K562 (cell line): ENCODE results near the gene PSMC3IP. TPM values are rescaled to one million over a fixed set of nuclear protein-coding genes. Genes with fewer than 3 reads are reported as not detected.

Experiments
- BCL6 ChIP-seq: fragments of 250-450 bp; sonication (Bioruptor Pico); IDR thresholded peaks from 2 replicates; pipeline ENCODE4 v1.4.0; 2020
- C11orf30 ChIP-seq: fragments of 450-650 bp; IDR thresholded peaks from 2 replicates; pipeline ENCODE4 v1.6.1; 2016; ENCODE audit warnings: low read depth, mild to moderate bottlenecking
- CSDE1 ChIP-seq, 2 experiments: fragments of 450-650 bp; IDR thresholded peaks; 2 replicates each; pipeline ENCODE4 v1.6.1; 2016; ENCODE audit warnings: mild to moderate bottlenecking in 1 of 2
- FOXA1 ChIP-seq: fragments of 450-650 bp; IDR thresholded peaks from 2 replicates; pipeline ENCODE4 v1.6.1; 2016; ENCODE audit warnings: mild to moderate bottlenecking, borderline replicate concordance
- FUS ChIP-seq: fragments of 200-400 bp; formaldehyde crosslinking; optimal IDR thresholded peaks from 2 replicates; pipeline ENCODE3; 2017; ENCODE audit warnings: low read depth, low read length
- GTF2A2 ChIP-seq: IDR thresholded peaks from 2 replicates; pipeline ENCODE4 v1.6.1; 2016; ENCODE audit warnings: mild to moderate bottlenecking, missing genetic modification characterization, missing compliant biosample characterization
- HDAC1 ChIP-seq, 2 experiments: fragments of 450-650 bp; IDR thresholded peaks; 2 replicates each; pipeline ENCODE4 v1.6.1; 2016 to 2017; ENCODE audit warnings: inconsistent platforms in 1 of 2, mild to moderate bottlenecking in 1 of 2, moderate library complexity in 1 of 2
- HDGF ChIP-seq: fragments of 450-650 bp; IDR thresholded peaks from 2 replicates; pipeline ENCODE4 v1.6.1; 2016
- HIVEP1 ChIP-seq: fragments of 250-450 bp; sonication (Bioruptor Pico); IDR thresholded peaks from 2 replicates; pipeline ENCODE4 v1.4.0; 2020; ENCODE audit warnings: mild to moderate bottlenecking
- MCM5 ChIP-seq: fragments of 450-650 bp; IDR thresholded peaks from 2 replicates; pipeline ENCODE4 v1.6.1; 2016; ENCODE audit warnings: low read depth
- MIER1 ChIP-seq: fragments of 450-650 bp; IDR thresholded peaks from 2 replicates; pipeline ENCODE4 v1.6.1; 2016; ENCODE audit warnings: antibody characterized with exemption, mild to moderate bottlenecking, low read depth
- NEUROD1 ChIP-seq: fragments of 150-350 bp; IDR thresholded peaks from 2 replicates; pipeline ENCODE4 v1.6.1; 2014; ENCODE audit warnings: borderline replicate concordance, low read length, low read depth; ENCODE audit not compliant: partially characterized antibody
- NFE2 ChIP-seq: IDR thresholded peaks from 2 replicates; pipeline ENCODE4 v1.6.1; 2014; ENCODE audit warnings: antibody characterized with exemption, low read depth
- POLR2H ChIP-seq: IDR thresholded peaks from 2 replicates; pipeline ENCODE4 v1.6.1; 2016; ENCODE audit warnings: missing genetic modification characterization, low read depth, mild to moderate bottlenecking, control low read depth, missing compliant biosample characterization, moderate library complexity
- PPARD ChIP-seq: fragments of 250-450 bp; sonication (Bioruptor Pico); IDR thresholded peaks from 2 replicates; pipeline ENCODE4 v1.8.0; 2022; ENCODE audit warnings: inconsistent platforms, mild to moderate bottlenecking, moderate library complexity
- RAD51 ChIP-seq: fragments of 450-650 bp; IDR thresholded peaks from 2 replicates; pipeline ENCODE4 v1.7.1; 2016; ENCODE audit warnings: low read depth, mild to moderate bottlenecking, borderline replicate concordance
- RBM22 ChIP-seq: fragments of 200-400 bp; formaldehyde crosslinking; IDR thresholded peaks from 2 replicates; pipeline ENCODE4 v1.6.1; 2018; ENCODE audit warnings: low read length, low read depth; ENCODE audit not compliant: poor library complexity, severe bottlenecking
- RBM25 ChIP-seq: fragments of 200-400 bp; formaldehyde crosslinking; IDR thresholded peaks from 2 replicates; pipeline ENCODE4 v1.6.1; 2018; ENCODE audit warnings: low read length, low read depth, moderate library complexity; ENCODE audit not compliant: severe bottlenecking
- SAP30 ChIP-seq: fragments of 200-600 bp; sonication (generic); IDR thresholded peaks from 2 replicates; pipeline ENCODE4 v1.6.1; 2012; ENCODE audit warnings: borderline replicate concordance, low read depth, mild to moderate bottlenecking, moderate library complexity, low read length, control low read depth, inconsistent platforms; ENCODE audit not compliant: insufficient read depth, poor library complexity, severe bottlenecking
- SMARCA4 ChIP-seq: fragments of 450-650 bp; IDR thresholded peaks from 2 replicates; pipeline ENCODE4 v1.6.1; 2016
- SRF ChIP-seq, 2 experiments: fragments of 250-450, 450-650 bp in 1 of 2; sonication (Bioruptor Pico) in 1 of 2; sonication (generic) in 1 of 2; formaldehyde crosslinking; IDR thresholded peaks; 2 replicates each; pipeline versions ENCODE4 v1.5.0 to v1.5.1; 2020 to 2022; ENCODE audit warnings: mild to moderate bottlenecking in 1 of 2, missing genetic modification reagents in 1 of 2
- SRSF9 ChIP-seq: fragments of 200-400 bp; formaldehyde crosslinking; IDR thresholded peaks from 2 replicates; pipeline ENCODE4 v1.6.1; 2017; ENCODE audit warnings: low read depth, low read length, borderline replicate concordance
- TBP ChIP-seq: optimal IDR thresholded peaks from 2 replicates; pipeline ENCODE3; 2011; ENCODE audit warnings: low read depth, low read length, improper control_type of control experiment
- ZBTB7A ChIP-seq: IDR thresholded peaks from 2 replicates; pipeline ENCODE4 v1.6.1; 2011; ENCODE audit warnings: low read depth, mild to moderate bottlenecking, low read length, moderate library complexity, borderline replicate concordance; ENCODE audit not compliant: control insufficient read depth
- ZEB2 ChIP-seq: fragments of 450-650 bp; IDR thresholded peaks from 2 replicates; pipeline ENCODE4 v1.6.1; 2016
- ZNF212 ChIP-seq: fragments of 450-650 bp; formaldehyde crosslinking; IDR thresholded peaks from 2 replicates; pipeline ENCODE4 v1.4.0; 2020; ENCODE audit warnings: mild to moderate bottlenecking
- ZNF217 ChIP-seq: sonication (generic); formaldehyde crosslinking; IDR thresholded peaks from 2 replicates; pipeline ENCODE4 v1.8.0; 2022; ENCODE audit warnings: mild to moderate bottlenecking, missing genetic modification reagents
- ZNF224 ChIP-seq: sonication (generic); formaldehyde crosslinking; IDR thresholded peaks from 2 replicates; pipeline ENCODE4 v1.8.0; 2022; ENCODE audit warnings: mild to moderate bottlenecking, missing genetic modification reagents
- ZNF232 ChIP-seq: sonication (generic); formaldehyde crosslinking; IDR thresholded peaks from 2 replicates; pipeline ENCODE4 v1.8.0; 2022; ENCODE audit warnings: mild to moderate bottlenecking, missing genetic modification reagents
- ZNF583 ChIP-seq: fragments of 250-450 bp; sonication (Bioruptor Pico); IDR thresholded peaks from 2 replicates; pipeline ENCODE4 v1.4.0; 2020
- ZNF644 ChIP-seq: fragments of 200-800 bp; sonication (Bioruptor generic); IDR thresholded peaks from 2 replicates; pipeline ENCODE4 v1.6.1; 2016; ENCODE audit warnings: low read depth, missing genetic modification characterization, missing compliant biosample characterization
- ZNF76 ChIP-seq: fragments of 250-450 bp; sonication (Bioruptor Pico); IDR thresholded peaks from 2 replicates; pipeline ENCODE4 v1.4.0; 2020; ENCODE audit warnings: mild to moderate bottlenecking, moderate library complexity, borderline replicate concordance
- ZNF764 ChIP-seq: fragments of 250-450 bp; sonication (Bioruptor Pico); IDR thresholded peaks from 2 replicates; pipeline ENCODE4 v1.4.0; 2020; ENCODE audit warnings: low read depth, mild to moderate bottlenecking, moderate library complexity
- polyA plus RNA-seq, 8 experiments: library from polyadenylated mRNA; depleted of rRNA in 4 of 8; stranded (reverse) in 5 of 8; unstranded in 3 of 8; fragments of >200 nt; fragmentation: Nextera tagmentation in 2 of 8; fragmentation: Illumina TruSeq in 1 of 8; extraction: Ambion mirVana in 2 of 8; extraction: Trizol in 1 of 8; gene quantifications; 2 replicates each; pipeline versions ENCODE4 v1.2.1 to v1.2.3, GENCODE V29; 2011 to 2014; ENCODE audit warnings: inconsistent platforms in 1 of 8, missing spikeins in 1 of 8
- total RNA-seq, 7 experiments: library from RNA; depleted of rRNA in 6 of 7; stranded (reverse); fragments of >200 nt in 6 of 7; fragmentation: Illumina TruSeq in 2 of 7; extraction: Trizol in 2 of 7; gene quantifications; 2 replicates each; pipeline versions ENCODE4 v1.2.1 to v1.2.3, GENCODE V29; 2011 to 2021; ENCODE audit warnings: low replicate concordance in 1 of 7
- TF ChIP-seq, protein P1 (sequence below): fragments of 450-650 bp; IDR thresholded peaks from 2 replicates; pipeline ENCODE4 v1.6.1; 2014; ENCODE audit warnings: low read depth, mild to moderate bottlenecking, moderate library complexity, borderline replicate concordance

PSMC3IP gene
- total and polyA plus RNA-seq, 9 of the 15 experiments (the other 6 are each of a cell fraction or from before 2014, with no cell fraction given): 13.8 to 65.6 (median 32.8) TPM

DNA sequence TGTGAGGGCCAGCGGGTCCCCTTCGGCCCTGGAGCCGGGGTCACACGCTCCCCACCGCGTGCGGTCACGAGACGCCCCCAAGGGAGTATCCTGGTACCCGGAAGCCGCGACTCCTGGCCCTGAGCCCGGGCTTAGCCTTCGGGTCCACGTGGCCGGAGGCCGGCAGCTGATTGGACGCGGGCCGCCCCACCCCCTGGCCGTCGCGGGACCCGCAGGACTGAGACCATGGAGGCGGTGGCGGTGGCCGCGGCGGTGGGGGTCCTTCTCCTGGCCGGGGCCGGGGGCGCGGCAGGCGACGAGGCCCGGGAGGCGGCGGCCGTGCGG lies 41.5 kb downstream of the PSMC3IP start, which contains the start of gene NAGLU (continued):
- TF ChIP-seq, protein P1, sequence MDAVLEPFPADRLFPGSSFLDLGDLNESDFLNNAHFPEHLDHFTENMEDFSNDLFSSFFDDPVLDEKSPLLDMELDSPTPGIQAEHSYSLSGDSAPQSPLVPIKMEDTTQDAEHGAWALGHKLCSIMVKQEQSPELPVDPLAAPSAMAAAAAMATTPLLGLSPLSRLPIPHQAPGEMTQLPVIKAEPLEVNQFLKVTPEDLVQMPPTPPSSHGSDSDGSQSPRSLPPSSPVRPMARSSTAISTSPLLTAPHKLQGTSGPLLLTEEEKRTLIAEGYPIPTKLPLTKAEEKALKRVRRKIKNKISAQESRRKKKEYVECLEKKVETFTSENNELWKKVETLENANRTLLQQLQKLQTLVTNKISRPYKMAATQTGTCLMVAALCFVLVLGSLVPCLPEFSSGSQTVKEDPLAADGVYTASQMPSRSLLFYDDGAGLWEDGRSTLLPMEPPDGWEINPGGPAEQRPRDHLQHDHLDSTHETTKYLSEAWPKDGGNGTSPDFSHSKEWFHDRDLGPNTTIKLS: no peak
- TF ChIP-seq ZNF764 (no peak), ZNF76 (no peak), ZNF217 (no peak), SMARCA4 (no peak), SRSF9 (no peak), RBM22 (no peak), NEUROD1 (peak; percentile 48), FUS (no peak), C11orf30 (no peak), ZNF583 (no peak; the same call in 1 of the 2 replicates), NFE2 (no peak), RAD51 (peak; percentile 93), ZEB2 (no peak), ZNF644 (tag) (no peak), FOXA1 (no peak), PPARD (CRISPR knock-in tag) (no peak), HDGF (no peak), HIVEP1 (CRISPR knock-in tag) (no peak), ZNF224 (CRISPR knock-in tag) (no peak), CSDE1 (IDR thresholded peaks at IDR 0.05) (no peak), SAP30 (no peak), HDAC1 (IDR thresholded peaks at IDR 0.05) (no peak), TBP (peak; percentile 72), ZBTB7A (peak; percentile 93), BCL6 (CRISPR knock-in tag) (no peak), RBM25 (peak; percentile 96), MIER1 (no peak), POLR2H (tag) (0 out of 2 replicates have a peak, but pooled peaks have one; percentile 8), SRF (CRISPR knock-in tag; IDR thresholded peaks at IDR 0.05) (no peak), ZNF212 (CRISPR knock-in tag) (no peak), MCM5 (no peak), GTF2A2 (no peak), ZNF232 (CRISPR knock-in tag) (no peak)
